ENCODE measurements around the gene KRTAP5-3.

GRCh38 chr11:1581976-1582375 lies 26.3 kb downstream of the KRTAP5-3 start:
- no peak for TF ChIP-seq EZH2 (IDR thresholded peaks at IDR 0.05; ENCODE audit: insufficient read depth, poor library complexity, severe bottlenecking)
- no peak for TF ChIP-seq EZH2phosphoT487 (IDR thresholded peaks at IDR 0.05; ENCODE audit: insufficient read depth, low read depth)
